Stimulated activated CD8-positive, alpha-beta memory T cell treated with anti-CD3 and anti-CD28 coated beads, Interleukin-12 subunit alpha, Interleukin-12 subunit beta, amount 100 ng/mL, for 1 hour (primary cell): ENCODE results near the gene AHCY.
"Not testable (repeated sequence)": the region's sequence is repeated elsewhere in the genome, so short reads cannot be mapped to it uniquely, and the experiment has no call there.

Source experiments
- DNase-seq: peaks from one replicate; pipeline ENCODE4 v3.0.0-alpha.2; 2020; ENCODE audit warnings: low read depth

The AHCY gene

GRCh38 chr20:34322267-34323105, 19.3 kb upstream of the AHCY start:
- no peak for DNase-seq

GRCh38 chr20:34320861-34321260, 17.7 kb upstream of the AHCY start:
- no peak for DNase-seq

GRCh38 chr20:34318609-34319443, 15.7 kb upstream of the AHCY start:
- no peak for DNase-seq

- DNase-seq = no peak
Measured at GRCh38 chr20:34316196-34316814, 13.2 kb upstream of the AHCY start.

- no peak for DNase-seq
Measured at GRCh38 chr20:34315236-34315635, 12.1 kb upstream of the AHCY start.

- DNase-seq = peak; percentile 77
Measured at GRCh38 chr20:34312544-34313217, 9.5 kb upstream of the AHCY start.

GRCh38 chr20:34312024-34312460, 8.9 kb upstream of the AHCY start:
- DNase-seq = no peak

GRCh38 chr20:34311118-34312023, 8.2 kb upstream of the AHCY start:
- DNase-seq = no peak

- DNase-seq = no peak
Measured at GRCh38 chr20:34310481-34311117, 7.4 kb upstream of the AHCY start.

GRCh38 chr20:34309691-34310090, 6.5 kb upstream of the AHCY start:
- DNase-seq = no peak

GRCh38 chr20:34305333-34306230, 2.4 kb upstream of the AHCY start:
- no peak for DNase-seq

GRCh38 chr20:34302312-34302722, 838 bp downstream of the AHCY start:
- no peak for DNase-seq

- no peak for DNase-seq
Measured at GRCh38 chr20:34301587-34302311, 1.4 kb downstream of the AHCY start.

- DNase-seq = no peak
Measured at GRCh38 chr20:34300809-34301586, 2.2 kb downstream of the AHCY start.

GRCh38 chr20:34300256-34300806, 2.8 kb downstream of the AHCY start:
- DNase-seq = no peak

- DNase-seq = no peak
Measured at GRCh38 chr20:34299556-34300255, 3.4 kb downstream of the AHCY start.

GRCh38 chr20:34298294-34298784, 4.8 kb downstream of the AHCY start:
- not testable (repeated sequence) for DNase-seq
